HepG2 (cell line): ENCODE measurements around the gene CTLA4. TPM values are rescaled to one million over a fixed set of nuclear protein-coding genes. Genes with fewer than 3 reads are reported as not detected.

ENCODE experiments used
- ATAC-seq: fragments of 200-7000 bp; cut with Tn5 transposase; 3 replicates; pipeline ENCODE4 v1.9.1; 2020; ENCODE audit warnings: mild to moderate bottlenecking, moderate library complexity
- BruUV-seq: library from RNA; stranded (reverse); fragments of 400-500 nt; replicated peaks from 2 replicates; lab custom pipeline; 2021; lab: Mats Ljungman, UMichigan
- CTCF ChIA-PET: fragments of 300-600 bp; formaldehyde crosslinking; extraction: SDS; loops from one replicate; lab custom pipeline; 2021; ENCODE audit warnings: low total read pairs, inconsistent platforms, low intra/inter-chr PET ratio; lab: Yijun Ruan, JAX
- POLR2A ChIA-PET: fragments of 350-600 bp; sonication (Branson Sonifier 250); formaldehyde crosslinking; loops from one replicate; lab custom pipeline; 2020; ENCODE audit warnings: antibody characterized with exemption, inconsistent platforms; lab: Yijun Ruan, JAX
- DNase-seq: peaks from one replicate; pipeline ENCODE4 v3.0.0-alpha.2; 2015; ENCODE audit warnings: low spot score
- FAIRE-seq: peaks from 3 replicates; lab custom pipeline; 2011; peaks lifted over from hg19 to GRCh38; lab: Jason Lieb, UNC
- H2AFZ ChIP-seq: one replicate; pipeline ENCODE4 v1.6.1; 2011; ENCODE audit warnings: low read length, inconsistent platforms
- H3K27ac ChIP-seq: fragments of 300-600 bp; 3 replicates; pipeline ENCODE4 v1.8.0; 2011; ENCODE audit warnings: mixed run types, mild to moderate bottlenecking, mixed read lengths, low read length, inconsistent platforms; ENCODE audit not compliant: insufficient read depth; ENCODE audit errors: extremely low read length
- H3K27me3 ChIP-seq, 2 experiments: fragments of 200-600 bp in 1 of 2; 2 replicates in 1 of 2; 3 replicates in 1 of 2; pipeline versions ENCODE4 v1.6.0 to v1.8.0; 2011; ENCODE audit warnings: low read length in 2 of 2, mild to moderate bottlenecking in 2 of 2, moderate library complexity in 2 of 2, inconsistent platforms in 1 of 2; ENCODE audit not compliant: insufficient read depth in 2 of 2, control insufficient read depth in 1 of 2
- H3K36me3 ChIP-seq, 2 experiments: fragments of 200-600 bp in 1 of 2; replicated peaks in 1 of 2; 2 replicates in 1 of 2; 3 replicates in 1 of 2; pipeline versions ENCODE4 v1.5.1 to v1.8.0; 2011; ENCODE audit warnings: low read length in 2 of 2, inconsistent platforms in 1 of 2; ENCODE audit not compliant: insufficient read depth in 2 of 2, control insufficient read depth in 1 of 2
- H3K4me1 ChIP-seq: 2 replicates; pipeline ENCODE4 v1.5.1; 2012; ENCODE audit warnings: low read length, inconsistent platforms; ENCODE audit not compliant: insufficient read depth
- H3K4me2 ChIP-seq: 2 replicates; pipeline ENCODE4 v1.6.0; 2011; ENCODE audit warnings: low read depth, low read length, inconsistent platforms
- H3K4me3 ChIP-seq, 3 experiments: fragments of 200-600 bp in 1 of 3; sonication (generic), shearing (Covaris generic) in 1 of 3; replicated peaks in 1 of 3; 2 replicates each; pipeline ENCODE4 v1.5.1; 2011 to 2016; ENCODE audit warnings: low read length in 3 of 3, inconsistent platforms in 2 of 3, low read depth in 2 of 3, mild to moderate bottlenecking in 2 of 3, control low read depth in 1 of 3, mixed read lengths in 1 of 3; ENCODE audit not compliant: insufficient read depth in 1 of 3
- H3K79me2 ChIP-seq: one replicate; pipeline ENCODE4 v1.6.1; 2011; ENCODE audit warnings: low read length, inconsistent platforms; ENCODE audit not compliant: insufficient read depth
- H3K9ac ChIP-seq: 2 replicates; pipeline ENCODE4 v1.6.0; 2011; ENCODE audit warnings: mild to moderate bottlenecking, low read depth, low read length, inconsistent platforms; ENCODE audit not compliant: insufficient read depth
- H3K9me3 ChIP-seq: 2 replicates; pipeline ENCODE4 v1.5.1; 2012; ENCODE audit warnings: mild to moderate bottlenecking, low read length
- H4K20me1 ChIP-seq: 2 replicates; pipeline ENCODE4 v1.6.0; 2011; ENCODE audit warnings: inconsistent platforms, mild to moderate bottlenecking, low read length, moderate library complexity; ENCODE audit not compliant: insufficient read depth
- DMAP1 ChIP-seq: IDR thresholded peaks from 2 replicates; pipeline ENCODE4 v1.6.1; 2016
- JARID2 ChIP-seq: sonication (generic); formaldehyde crosslinking; IDR thresholded peaks from 2 replicates; pipeline ENCODE4 v1.8.1; 2023; ENCODE audit warnings: missing genetic modification reagents, inconsistent platforms; ENCODE audit not compliant: insufficient replicate concordance
- SMAD1 ChIP-seq: sonication (generic); formaldehyde crosslinking; IDR thresholded peaks from 2 replicates; pipeline ENCODE4 v1.4.0; 2020; ENCODE audit warnings: missing genetic modification reagents, low read depth, mild to moderate bottlenecking, borderline replicate concordance
- ZFP90 ChIP-seq: sonication (generic); formaldehyde crosslinking; IDR thresholded peaks from 2 replicates; pipeline ENCODE4 v1.8.0; 2022; ENCODE audit warnings: missing genetic modification reagents, mild to moderate bottlenecking, inconsistent platforms, borderline replicate concordance
- ZNF552 ChIP-seq: sonication (generic); formaldehyde crosslinking; IDR thresholded peaks from 2 replicates; pipeline ENCODE4 v1.9.0; 2022; ENCODE audit warnings: missing genetic modification reagents, mild to moderate bottlenecking, borderline replicate concordance
- ZSCAN12 ChIP-seq: sonication (generic); formaldehyde crosslinking; IDR thresholded peaks from 2 replicates; pipeline ENCODE4 v1.9.0; 2021; ENCODE audit warnings: mild to moderate bottlenecking, missing genetic modification reagents
- ZSCAN5A ChIP-seq: sonication (generic); formaldehyde crosslinking; IDR thresholded peaks from 2 replicates; pipeline ENCODE4 v1.8.0; 2022; ENCODE audit warnings: mild to moderate bottlenecking, missing genetic modification reagents, borderline replicate concordance
- WGBS: methylation state at CpG from one replicate; pipeline ENCODE4 v1.1.6; 2017; ENCODE audit warnings: low lambda C conversion rate; 5-methylcytosine and 5-hydroxymethylcytosine counted together
- in situ Hi-C: cut with HindIII; loops from 2 replicates; pipeline ENCODE4 v1.10.0; 2017; ENCODE audit warnings: low pct_unique_long_range_greater_than_20kb; ENCODE audit not compliant: extremely low pct_ligation_motif_present
- intact Hi-C: fragments of 100-400 bp; cut with micrococcal nuclease; formaldehyde crosslinking; loops from one replicate; pipeline ENCODE4 v1.10.0; 2022; ENCODE audit not compliant: unreplicated experiment
- polyA plus RNA-seq, 8 experiments: library from polyadenylated mRNA; depleted of rRNA in 3 of 8; stranded (reverse) in 7 of 8; unstranded in 1 of 8; fragments of >200 nt; fragmentation: Illumina TruSeq in 4 of 8; extraction: Trizol in 4 of 8; gene quantifications; 2 replicates each; pipeline versions ENCODE4 v1.2.1 to v1.2.3, GENCODE V29; 2011 to 2016; ENCODE audit warnings: low read depth in 4 of 8, missing spikeins in 1 of 8, mixed read lengths in 1 of 8; ENCODE audit not compliant: insufficient read depth in 1 of 8
- total RNA-seq, 5 experiments: library from RNA; depleted of rRNA; stranded (reverse); fragments of >200 nt; fragmentation: Illumina TruSeq; extraction: Trizol; gene quantifications; 2 replicates each; pipeline ENCODE4 v1.2.3, GENCODE V29; 2016; ENCODE audit warnings: low read depth in 1 of 5

Gene CTLA4
- total and polyA plus RNA-seq, 2 of the 13 experiments (the other 11 are each of a cell fraction or from before 2014, with no cell fraction given), result 0.16 TPM; not detected in 1

GRCh38 chr2:203830304-203831055 is 37.1 kb upstream of the CTLA4 start:
- intact Hi-C loops (no loop called here), in situ Hi-C loops (no loop called here)
- Histone ChIP-seq H3K9me3 (no peaks in the 10 kb centered on the region), H3K79me2 (no peaks in the 10 kb centered on the region), H2AFZ (no peak overlapping the region), H4K20me1 (no peaks in the 10 kb centered on the region), H3K4me3 (no peak overlapping the region), H3K36me3 (no peaks in the 10 kb centered on the region), H3K27me3 (peaks cover 2 to 12% of the 10 kb centered on the region in 2 experiments; a peak in 1 of 5 replicates), H3K4me1 (no peaks in the 10 kb centered on the region), H3K9ac (no peak overlapping the region), H3K27ac (no peak overlapping the region), H3K4me2 (no peak overlapping the region; the same call in 1 of the 2 replicates)
- DNase-seq (no peak), ATAC-seq (no peak; the same call in 2 of the 3 replicates), FAIRE-seq (no peak)
- WGBS, result 61% methylated on average over 9 of the region's 9 CpGs
- ChIA-PET POLR2A (interaction anchor here (1.4 kb wide), 1 partner anchor 11 kb away, joined by 5 read pairs; no protein-coding TSS in a partner anchor), CTCF (no interaction called here)
- BruUV-seq, result no TSS peak
- TF ChIP-seq ZSCAN12 (CRISPR knock-in tag) (no peak), JARID2 (CRISPR knock-in tag) (no peak), ZSCAN5A (no peak), ZFP90 (CRISPR knock-in tag) (no peak), SMAD1 (CRISPR knock-in tag) (no peak), ZNF552 (CRISPR knock-in tag) (no peak), DMAP1 (CRISPR knock-in tag) (no peak)
